Measurements from ENCODE around the gene DNAJA1. TPM values are rescaled to one million over a fixed set of nuclear protein-coding genes. Genes with fewer than 3 reads are reported as not detected.

Gene DNAJA1
- total and polyA plus RNA-seq, 10 donors, result 25.8 to 113 (median 76.8) TPM

DNA sequence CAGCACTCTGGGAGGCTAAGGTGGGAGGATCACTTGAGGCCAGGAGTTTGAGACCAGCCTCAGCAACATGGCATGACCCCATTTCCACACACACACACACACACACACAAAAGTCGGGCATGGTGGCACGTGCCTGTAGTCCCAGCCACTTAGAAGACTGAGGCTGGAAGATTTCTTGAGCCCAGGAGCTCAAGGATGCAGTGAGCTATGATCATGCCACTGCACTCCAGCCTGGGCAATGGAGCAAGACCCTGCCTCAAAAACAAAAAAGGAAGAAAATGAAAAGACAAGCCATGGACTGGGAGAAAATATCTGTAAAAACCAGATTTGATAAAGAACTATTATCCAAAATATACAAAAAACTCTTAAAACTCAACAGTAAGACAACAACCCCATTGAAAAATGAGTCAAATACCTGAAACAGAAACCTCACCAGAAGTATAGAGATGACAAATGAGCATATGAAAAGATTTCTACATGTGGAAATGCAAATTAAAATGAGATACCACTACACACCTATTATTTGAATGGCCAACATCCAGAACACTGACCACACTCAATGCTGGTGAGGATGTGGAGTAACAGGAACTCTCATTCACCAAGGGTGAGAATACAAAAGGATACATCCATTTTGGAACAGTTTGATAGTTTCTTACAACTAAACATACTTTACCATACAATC, 24.7 kb downstream of the DNAJA1 start:
- TF ChIP-seq POLR2A (IDR thresholded peaks at IDR 0.05), result no peak
- TF ChIP-seq POLR2AphosphoS5 (IDR thresholded peaks at IDR 0.05), result no peak
- no peak for TF ChIP-seq CTCF (IDR thresholded peaks at IDR 0.05 in 8 of 11, conservative IDR thresholded peaks at IDR 0.05 in 3 of 11)
- H3K27me3 ChIP-seq (replicated peaks in 1 of 7), result no peaks in the 10 kb centered on the region
- intact Hi-C loops (cut with DNase I; ENCODE audit: low total_unique reads), result no loop called here
- H3K27ac ChIP-seq, result no peak overlapping the region
- no peaks in the 10 kb centered on the region for H3K9me3 ChIP-seq
- peaks cover 0 to 8% (median 3%) of the 10 kb centered on the region in 6 donors for H3K4me1 ChIP-seq
- no peak overlapping the region for H3K4me3 ChIP-seq
- peaks cover 9 to 93% (median 69%) of the 10 kb centered on the region in 6 donors for H3K36me3 ChIP-seq
- WGBS, 5 donors, result 90 to 100% (median 95%) methylated on average over 2 of the region's 2 CpGs
- no peak for DNase-seq

DNA sequence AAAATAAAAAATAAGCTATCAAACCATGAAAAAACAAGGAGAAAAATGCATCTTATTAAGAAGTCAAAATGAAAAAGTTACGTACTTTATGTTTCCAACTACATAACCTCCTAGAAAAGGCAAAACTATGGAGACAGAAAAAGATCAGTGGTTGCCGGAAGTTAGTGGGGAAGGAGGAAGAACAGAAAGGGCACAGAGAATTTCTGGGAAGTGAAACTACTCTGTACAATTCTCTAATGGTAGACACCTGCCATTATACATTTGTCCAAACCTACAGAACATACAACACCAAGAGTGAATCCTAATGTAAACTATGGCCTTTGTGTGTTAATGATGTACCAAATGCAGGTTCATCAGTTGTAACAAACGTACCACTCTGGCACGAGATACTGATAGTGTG, 26.1 kb downstream of the DNAJA1 start:
- intact Hi-C loops (cut with DNase I; ENCODE audit: low total_unique reads), result no loop called here
- no peaks in the 10 kb centered on the region for H3K9me3 ChIP-seq
- TF ChIP-seq POLR2A (IDR thresholded peaks at IDR 0.05) (no peak), POLR2AphosphoS5 (IDR thresholded peaks at IDR 0.05) (no peak), CTCF (IDR thresholded peaks at IDR 0.05 in 8 of 11, conservative IDR thresholded peaks at IDR 0.05 in 3 of 11) (no peak)
- H3K36me3 ChIP-seq, result peaks cover 12 to 97% (median 76%) of the 10 kb centered on the region in 6 donors
- no peak for DNase-seq
- WGBS, 5 donors, result 83 to 88% (median 87%) methylated on average over 4 of the region's 4 CpGs
- no peaks in the 10 kb centered on the region for H3K27me3 ChIP-seq (replicated peaks in 1 of 7)
- no peak overlapping the region for H3K4me3 ChIP-seq
- H3K4me1 ChIP-seq, result peaks cover 0 to 5% (median 2%) of the 10 kb centered on the region in 6 donors
- peak overlapping the region in 1 of 8 donors; percentile 23 for H3K27ac ChIP-seq

GRCh38 chr9:33065157-33066076, 40.3 kb downstream of the DNAJA1 start:
- Histone ChIP-seq H3K36me3 (peaks cover 3 to 100% (median 94%) of the 10 kb centered on the region in 6 donors), H3K4me3 (no peak overlapping the region), H3K4me1 (peaks cover 0 to 30% (median 10%) of the 10 kb centered on the region in 6 donors), H3K9me3 (no peaks in the 10 kb centered on the region), H3K27ac (peak overlapping the region in 5 of 8 donors; percentile 13 to 62 (median 38)), H3K27me3 (replicated peaks in 1 of 7) (no peaks in the 10 kb centered on the region)
- intact Hi-C loops (cut with DNase I; ENCODE audit: low total_unique reads), result no loop called here
- no peak for DNase-seq
- WGBS, 5 donors, result 69 to 80% (median 73%) methylated on average over 5 of the region's 5 CpGs
- TF ChIP-seq POLR2A (IDR thresholded peaks at IDR 0.05) (no peak), POLR2AphosphoS5 (IDR thresholded peaks at IDR 0.05) (no peak), CTCF (IDR thresholded peaks at IDR 0.05 in 8 of 11, conservative IDR thresholded peaks at IDR 0.05 in 3 of 11) (no peak)

DNA sequence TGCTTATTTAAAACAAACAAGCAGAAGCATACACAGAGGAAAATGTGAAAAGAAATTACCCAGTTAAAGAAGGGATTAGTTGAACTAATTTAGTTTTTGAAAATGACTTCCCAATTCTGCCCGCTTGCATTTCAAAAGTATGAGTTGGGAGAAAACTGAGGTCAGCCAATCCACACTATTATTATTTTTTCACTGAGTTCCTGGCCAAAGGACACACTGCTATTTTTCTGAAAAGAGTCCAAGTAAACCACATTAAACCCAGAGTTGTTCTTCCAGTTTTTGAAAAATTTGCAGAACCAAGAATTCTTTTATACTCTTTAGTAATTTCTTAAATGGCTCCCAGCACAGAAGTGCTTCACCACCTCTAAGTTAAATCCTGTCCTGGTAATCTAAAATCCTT, 43.9 kb downstream of the DNAJA1 start:
- TF ChIP-seq POLR2A (IDR thresholded peaks at IDR 0.05), result no peak
- intact Hi-C loops (cut with DNase I; ENCODE audit: low total_unique reads), result no loop called here
- peaks cover 2 to 100% (median 92%) of the 10 kb centered on the region in 6 donors for H3K36me3 ChIP-seq
- 83 to 97% (median 90%) methylated on average over 1 of the region's 1 CpG for WGBS, 5 donors
- no peak for DNase-seq
- H3K4me1 ChIP-seq, result peaks cover 0 to 66% (median 22%) of the 10 kb centered on the region in 6 donors
- H3K27ac ChIP-seq, result no peak overlapping the region
- H3K9me3 ChIP-seq, result no peaks in the 10 kb centered on the region
- no peak overlapping the region for H3K4me3 ChIP-seq
- no peaks in the 10 kb centered on the region for H3K27me3 ChIP-seq (replicated peaks in 1 of 7)

Data from spleen (tissue), 11 donors.